ENCODE data around the gene CANX.

- TF ChIP-seq CTCF (IDR thresholded peaks at IDR 0.05) (no peak), POLR2A (IDR thresholded peaks at IDR 0.05) (no peak)
Measured at GRCh38 chr5:179767496-179768100, 68.8 kb downstream of the CANX start.
